ENCODE measurements around the gene ESYT2. TPM values are rescaled to one million over a fixed set of nuclear protein-coding genes. Genes with fewer than 3 reads are reported as not detected.

The ESYT2 gene
- total and polyA plus RNA-seq, 7 donors, result 27.5 to 63.4 (median 44.0) TPM

Other genes with a start within 250 kb of the ESYT2 start
- gene PTPRN2, start 241.7 kb downstream of the ESYT2 start, total RNA-seq, result under 1 TPM; 0.47 to 0.82 (median 0.49) TPM
- under 1 TPM; 0.51 to 0.74 (median 0.56) TPM for gene PTPRN2, start 241.7 kb downstream of the ESYT2 start, polyA plus RNA-seq
- 1 to 10 TPM; 2.2 to 3.8 (median 3.2) TPM for gene NCAPG2, start 124.7 kb downstream of the ESYT2 start, total RNA-seq
- 1 to 10 TPM; 1.9 to 3.3 (median 1.9) TPM for gene NCAPG2, start 124.7 kb downstream of the ESYT2 start, polyA plus RNA-seq
- 10 to 100 TPM; 11.1 to 23.6 (median 18.2) TPM for gene DYNC2I1, start 27.0 kb upstream of the ESYT2 start, total RNA-seq
- 10 to 100 TPM in 2 of 3 donors, 1 to 10 TPM in 1; 9.7 to 18.1 (median 10.0) TPM for gene DYNC2I1, start 27.0 kb upstream of the ESYT2 start, polyA plus RNA-seq

All from psoas muscle (tissue), 7 donors.